ENCODE results near the gene FOXL2. TPM values are rescaled to one million over a fixed set of nuclear protein-coding genes. Genes with fewer than 3 reads are reported as not detected.

FOXL2 gene
- total RNA-seq, 4 donors from 2014 or later = not detected

DNA sequence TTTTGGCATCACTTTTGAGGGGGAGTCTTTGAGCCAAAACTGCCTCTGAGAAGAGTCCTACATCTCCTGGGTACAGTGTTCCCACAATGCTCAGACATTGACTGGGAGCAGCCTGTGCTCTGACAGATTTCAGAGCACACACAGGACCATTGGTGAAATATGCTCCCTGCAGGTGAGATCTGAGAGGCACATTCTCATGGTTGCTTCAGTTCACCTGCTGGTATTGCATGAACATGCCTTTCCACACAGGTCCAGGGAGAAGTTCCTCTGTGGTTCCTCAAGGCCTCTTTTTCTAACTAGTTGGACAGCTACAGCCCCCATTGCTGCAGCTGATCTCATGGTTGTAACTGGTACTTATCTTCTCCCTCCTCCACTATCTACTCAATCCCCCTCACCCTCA is 37.0 kb downstream of the FOXL2 start:
- H3K4me1 ChIP-seq = peaks cover 0 to 7% (median 4%) of the 10 kb centered on the region in 4 donors
- no peaks in the 10 kb centered on the region for H3K36me3 ChIP-seq
- no peaks in the 10 kb centered on the region for H3K9me3 ChIP-seq
- no peak for DNase-seq
- intact Hi-C loops (cut with DNase I; ENCODE audit: low total_unique reads) (loop anchor here (10.0 kb wide), 1 partner anchor 495 kb away; no protein-coding TSS in a partner anchor), in situ Hi-C loops (cut with MboI; ENCODE audit: low pct_ligation_motif_present in 1 of 4, low pct_unique_long_range_greater_than_20kb in 1 of 4, low sequenced_read_pairs in 3 of 4) (loop anchor here in 3 of 4 donors (10.0 kb wide), 3 partner anchors 125 to 315 kb away; partner anchors contain the start of gene CEP70 (in 1 of the 3))
- H3K27me3 ChIP-seq = no peaks in the 10 kb centered on the region
- H3K4me3 ChIP-seq = no peak overlapping the region
- TF ChIP-seq EP300 (IDR thresholded peaks at IDR 0.05; ENCODE audit: low read depth) = no peak
- no peak for TF ChIP-seq POLR2AphosphoS5 (IDR thresholded peaks at IDR 0.05)
- TF ChIP-seq, protein P1, sequence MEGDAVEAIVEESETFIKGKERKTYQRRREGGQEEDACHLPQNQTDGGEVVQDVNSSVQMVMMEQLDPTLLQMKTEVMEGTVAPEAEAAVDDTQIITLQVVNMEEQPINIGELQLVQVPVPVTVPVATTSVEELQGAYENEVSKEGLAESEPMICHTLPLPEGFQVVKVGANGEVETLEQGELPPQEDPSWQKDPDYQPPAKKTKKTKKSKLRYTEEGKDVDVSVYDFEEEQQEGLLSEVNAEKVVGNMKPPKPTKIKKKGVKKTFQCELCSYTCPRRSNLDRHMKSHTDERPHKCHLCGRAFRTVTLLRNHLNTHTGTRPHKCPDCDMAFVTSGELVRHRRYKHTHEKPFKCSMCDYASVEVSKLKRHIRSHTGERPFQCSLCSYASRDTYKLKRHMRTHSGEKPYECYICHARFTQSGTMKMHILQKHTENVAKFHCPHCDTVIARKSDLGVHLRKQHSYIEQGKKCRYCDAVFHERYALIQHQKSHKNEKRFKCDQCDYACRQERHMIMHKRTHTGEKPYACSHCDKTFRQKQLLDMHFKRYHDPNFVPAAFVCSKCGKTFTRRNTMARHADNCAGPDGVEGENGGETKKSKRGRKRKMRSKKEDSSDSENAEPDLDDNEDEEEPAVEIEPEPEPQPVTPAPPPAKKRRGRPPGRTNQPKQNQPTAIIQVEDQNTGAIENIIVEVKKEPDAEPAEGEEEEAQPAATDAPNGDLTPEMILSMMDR (IDR thresholded peaks at IDR 0.05) = no peak
- TF ChIP-seq POLR2A (IDR thresholded peaks at IDR 0.05) = no peak
- no peak overlapping the region for H3K27ac ChIP-seq

DNA sequence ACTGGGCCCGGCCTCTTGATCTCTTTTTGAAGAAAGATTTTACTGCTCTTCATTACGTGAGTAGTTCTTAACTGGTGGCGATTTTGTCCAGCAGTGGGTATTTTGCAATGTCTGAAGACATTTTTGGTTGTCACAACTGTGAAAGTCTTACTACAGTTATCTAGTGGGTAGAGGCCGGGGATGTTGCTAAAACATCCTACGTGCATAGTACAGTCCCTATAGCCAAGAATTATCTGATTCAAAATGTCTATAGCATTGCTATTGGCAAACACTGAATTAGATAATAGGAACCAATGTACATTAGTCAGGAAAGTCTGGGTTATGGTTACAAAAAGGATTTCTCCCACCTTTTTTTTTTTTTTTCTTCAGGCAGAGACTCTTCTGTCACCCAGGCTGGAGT is 38.1 kb downstream of the FOXL2 start:
- H3K27me3 ChIP-seq = no peaks in the 10 kb centered on the region
- H3K4me1 ChIP-seq = no peaks in the 10 kb centered on the region
- no peaks in the 10 kb centered on the region for H3K36me3 ChIP-seq
- H3K4me3 ChIP-seq = no peak overlapping the region
- intact Hi-C loops (cut with DNase I; ENCODE audit: low total_unique reads) = no loop called here
- no peak overlapping the region for H3K27ac ChIP-seq
- in situ Hi-C loops (cut with MboI; ENCODE audit: low pct_ligation_motif_present in 1 of 4, low pct_unique_long_range_greater_than_20kb in 1 of 4, low sequenced_read_pairs in 3 of 4) = no loop called here
- WGBS, 2 donors (ENCODE audit: low coverage in 1 of 2) = 94 to 97% methylated on average over 5 of the region's 5 CpGs
- TF ChIP-seq EP300 (IDR thresholded peaks at IDR 0.05; ENCODE audit: low read depth) (no peak), POLR2AphosphoS5 (IDR thresholded peaks at IDR 0.05) (no peak)
- TF ChIP-seq, protein P1 (IDR thresholded peaks at IDR 0.05) = no peak
- no peaks in the 10 kb centered on the region for H3K9me3 ChIP-seq
- DNase-seq = no peak

DNA sequence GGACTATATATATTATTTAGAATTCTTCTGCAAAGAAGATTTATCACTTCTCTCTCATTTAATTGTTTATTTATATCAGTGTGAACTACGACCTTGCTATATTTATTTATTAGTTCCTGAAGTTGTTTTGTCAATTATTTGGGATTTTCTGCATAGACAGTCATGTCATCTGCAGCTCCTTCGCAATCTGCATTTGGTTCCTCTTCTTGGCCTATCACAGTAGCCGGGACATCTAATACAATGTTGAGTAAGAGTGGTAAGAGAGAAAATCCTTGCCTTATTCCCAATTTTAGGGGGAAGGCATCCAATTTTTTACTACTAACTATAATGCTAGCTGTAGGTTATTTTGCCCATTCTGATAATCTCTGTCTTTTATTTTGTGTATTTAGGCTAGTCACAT is 39.4 kb downstream of the FOXL2 start:
- Histone ChIP-seq H3K4me1 (no peaks in the 10 kb centered on the region), H3K27ac (no peak overlapping the region), H3K36me3 (no peaks in the 10 kb centered on the region), H3K4me3 (no peak overlapping the region), H3K27me3 (no peaks in the 10 kb centered on the region), H3K9me3 (no peaks in the 10 kb centered on the region)
- intact Hi-C loops (cut with DNase I; ENCODE audit: low total_unique reads) (no loop called here), in situ Hi-C loops (cut with MboI; ENCODE audit: low pct_ligation_motif_present in 1 of 4, low pct_unique_long_range_greater_than_20kb in 1 of 4, low sequenced_read_pairs in 3 of 4) (no loop called here)
- TF ChIP-seq POLR2A (IDR thresholded peaks at IDR 0.05) = no peak
- no peak for TF ChIP-seq EP300 (IDR thresholded peaks at IDR 0.05; ENCODE audit: low read depth)
- no peak for TF ChIP-seq POLR2AphosphoS5 (IDR thresholded peaks at IDR 0.05)
- TF ChIP-seq, protein P1 (IDR thresholded peaks at IDR 0.05) = no peak
- DNase-seq = no peak
- WGBS, 2 donors (ENCODE audit: low coverage in 1 of 2) = 76 to 78% methylated on average over 3 of the region's 3 CpGs

DNA sequence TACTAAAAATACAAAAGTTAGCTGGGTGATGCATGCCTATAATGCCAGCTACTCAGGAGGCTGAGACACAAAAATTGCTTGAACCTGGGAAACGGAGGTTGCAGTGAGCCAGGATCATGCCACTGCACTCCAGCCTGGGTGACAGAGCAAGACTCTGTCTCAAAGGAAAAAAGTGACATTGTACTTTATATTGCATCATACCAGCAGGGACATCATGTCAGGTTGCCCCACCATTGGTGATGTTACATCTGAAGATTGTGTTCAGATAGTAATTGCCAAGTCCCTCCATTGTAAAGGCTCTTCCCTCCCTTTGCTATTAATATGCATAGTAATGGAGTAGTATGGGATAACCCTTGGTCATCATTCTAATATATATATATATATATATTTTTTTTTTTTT is 44.8 kb downstream of the FOXL2 start:
- Histone ChIP-seq H3K9me3 (no peaks in the 10 kb centered on the region), H3K4me1 (peaks cover 0 to 19% (median 8%) of the 10 kb centered on the region in 4 donors), H3K27ac (no peak overlapping the region), H3K36me3 (no peaks in the 10 kb centered on the region), H3K4me3 (no peak overlapping the region), H3K27me3 (no peaks in the 10 kb centered on the region)
- intact Hi-C loops (cut with DNase I; ENCODE audit: low total_unique reads) = no loop called here
- DNase-seq = no peak
- in situ Hi-C loops (cut with MboI; ENCODE audit: low pct_ligation_motif_present in 1 of 4, low pct_unique_long_range_greater_than_20kb in 1 of 4, low sequenced_read_pairs in 3 of 4) = no loop called here
- TF ChIP-seq EP300 (IDR thresholded peaks at IDR 0.05; ENCODE audit: low read depth) = no peak
- TF ChIP-seq POLR2A (IDR thresholded peaks at IDR 0.05) = no peak
- no peak for TF ChIP-seq POLR2AphosphoS5 (IDR thresholded peaks at IDR 0.05)
- TF ChIP-seq, protein P1 (IDR thresholded peaks at IDR 0.05) = no peak
- 75% methylated on average over 1 of the region's 1 CpG; no CpG with 5 or more reads in 1 of the 2 donors for WGBS, 2 donors (ENCODE audit: low coverage in 1 of 2)
